Measurements from ENCODE around the gene FBXO47. TPM values are rescaled to one million over a fixed set of nuclear protein-coding genes. Genes with fewer than 3 reads are reported as not detected.

FBXO47 gene
- polyA plus RNA-seq, 3 donors: not detected

GRCh38 chr17:39009581-39010001 is 42.4 kb upstream of the FBXO47 start:
- 100% methylated on average over 2 of the region's 3 CpGs for WGBS (ENCODE audit: insufficient coverage)
- intact Hi-C loops (cut with micrococcal nuclease): no loop called here
- Mint-ChIP-seq H3K4me3 (no peak overlapping the region), H3K27ac (no peak overlapping the region), H3K4me1 (peaks cover 4% of the 10 kb centered on the region), H3K36me3 (no peaks in the 10 kb centered on the region), H3K9me3 (peaks cover 0 to 7% (median 4%) of the 10 kb centered on the region in 7 donors), H3K27me3 (ENCODE audit: low read depth in 3 of 3) (peaks cover 3 to 5% (median 5%) of the 10 kb centered on the region in 3 donors)
- no peak for DNase-seq
- Histone ChIP-seq H3K9ac (ENCODE audit: insufficient read depth, low read length, poor library complexity, severe bottlenecking) (no peak overlapping the region), H3K36me3 (replicated peaks in 1 of 2; ENCODE audit: control insufficient read depth in 1 of 2, insufficient read depth in 2 of 2, low read length in 2 of 2) (no peaks in the 10 kb centered on the region), H3K79me2 (ENCODE audit: insufficient read depth, low read length) (no peaks in the 10 kb centered on the region), H3K27me3 (ENCODE audit: control insufficient read depth in 2 of 2, insufficient read depth in 2 of 2, low read length in 2 of 2) (no peaks in the 10 kb centered on the region), H3K4me1 (ENCODE audit: control insufficient read depth in 1 of 2, insufficient read depth in 2 of 2, low read length in 2 of 2) (peaks cover 4 to 6% of the 10 kb centered on the region in 2 donors), H3K4me2 (replicated peaks; ENCODE audit: extremely low read depth, low read length, poor library complexity, severe bottlenecking) (no peak overlapping the region), H2AFZ (ENCODE audit: insufficient read depth, low read depth, low read length, poor library complexity, severe bottlenecking) (no peak overlapping the region), H3K4me3 (replicated peaks in 1 of 3; ENCODE audit: low read depth in 2 of 3, low read length in 3 of 3) (no peak overlapping the region), H3K9me3 (replicated peaks in 1 of 2; ENCODE audit: control insufficient read depth in 1 of 2, insufficient read depth in 1 of 2, low read length in 2 of 2) (peaks cover 0 to 6% of the 10 kb centered on the region in 2 donors), H3K27ac (ENCODE audit: low read depth in 1 of 2, low read length in 2 of 2) (no peak overlapping the region), H4K20me1 (ENCODE audit: insufficient read depth, low read length) (no peaks in the 10 kb centered on the region)
- TF ChIP-seq CTCF (IDR thresholded peaks at IDR 0.05): no peak

- H4K20me1 ChIP-seq (ENCODE audit: insufficient read depth, low read length): no peaks in the 10 kb centered on the region
- H3K27me3 ChIP-seq (ENCODE audit: control insufficient read depth in 2 of 2, insufficient read depth in 2 of 2, low read length in 2 of 2): no peaks in the 10 kb centered on the region
- intact Hi-C loops (cut with micrococcal nuclease): no loop called here
- no CpG with 5 or more reads among the region's 2 CpGs for WGBS (ENCODE audit: insufficient coverage)
- Mint-ChIP-seq H3K27ac (no peak overlapping the region), H3K9me3 (peaks cover 0 to 10% (median 5%) of the 10 kb centered on the region in 7 donors), H3K27me3 (ENCODE audit: low read depth in 3 of 3) (peaks cover 3 to 5% (median 5%) of the 10 kb centered on the region in 3 donors), H3K4me1 (peaks cover 7% of the 10 kb centered on the region), H3K4me3 (no peak overlapping the region), H3K36me3 (peaks cover 0 to 2% of the 10 kb centered on the region in 2 donors)
- H2AFZ ChIP-seq (ENCODE audit: insufficient read depth, low read depth, low read length, poor library complexity, severe bottlenecking): no peak overlapping the region
- no peak for DNase-seq
- no peak overlapping the region for H3K9ac ChIP-seq (ENCODE audit: insufficient read depth, low read length, poor library complexity, severe bottlenecking)
- no peaks in the 10 kb centered on the region for H3K36me3 ChIP-seq (replicated peaks in 1 of 2; ENCODE audit: control insufficient read depth in 1 of 2, insufficient read depth in 2 of 2, low read length in 2 of 2)
- H3K4me3 ChIP-seq (replicated peaks in 1 of 3; ENCODE audit: low read depth in 2 of 3, low read length in 3 of 3): no peak overlapping the region
- peaks cover 4 to 9% of the 10 kb centered on the region in 2 donors for H3K4me1 ChIP-seq (ENCODE audit: control insufficient read depth in 1 of 2, insufficient read depth in 2 of 2, low read length in 2 of 2)
- TF ChIP-seq CTCF (IDR thresholded peaks at IDR 0.05): no peak
- no peak overlapping the region for H3K4me2 ChIP-seq (replicated peaks; ENCODE audit: extremely low read depth, low read length, poor library complexity, severe bottlenecking)
- peaks cover 0 to 6% of the 10 kb centered on the region in 2 donors for H3K9me3 ChIP-seq (replicated peaks in 1 of 2; ENCODE audit: control insufficient read depth in 1 of 2, insufficient read depth in 1 of 2, low read length in 2 of 2)
- H3K79me2 ChIP-seq (ENCODE audit: insufficient read depth, low read length): no peaks in the 10 kb centered on the region
- H3K27ac ChIP-seq (ENCODE audit: low read depth in 1 of 2, low read length in 2 of 2): no peak overlapping the region
Observed at GRCh38 chr17:39008633-39009032, 41.4 kb upstream of the FBXO47 start.

All from CD14-positive monocyte (primary cell).